HAP-1 (cell line): Measurements from ENCODE around the gene CHRDL2.

Source experiments
- DNase-seq, 2 experiments: peaks; one replicate each; pipeline ENCODE4 v3.0.0-alpha.2; 2016 to 2020; ENCODE audit warnings: low spot score in 2 of 2
- H3K27me3 ChIP-seq: fragments of 250-450 bp; sonication (Bioruptor Pico); 2 replicates; pipeline ENCODE4 v1.5.1; 2020; ENCODE audit warnings: low read depth, mild to moderate bottlenecking, moderate library complexity
- H3K36me3 ChIP-seq: fragments of 250-450 bp; sonication (Bioruptor Pico); replicated peaks from 2 replicates; pipeline ENCODE4 v1.5.1; 2020; ENCODE audit warnings: mild to moderate bottlenecking
- H3K4me1 ChIP-seq: fragments of 250-450 bp; sonication (Bioruptor Pico); 2 replicates; pipeline ENCODE4 v1.5.1; 2020; ENCODE audit warnings: mild to moderate bottlenecking
- H3K4me3 ChIP-seq: fragments of 250-450 bp; sonication (Bioruptor Pico); 2 replicates; pipeline ENCODE4 v1.5.1; 2020; ENCODE audit warnings: mild to moderate bottlenecking, moderate library complexity
- H3K9me3 ChIP-seq: fragments of 250-450 bp; sonication (Bioruptor Pico); 2 replicates; pipeline ENCODE4 v1.5.1; 2020; ENCODE audit warnings: mild to moderate bottlenecking, moderate library complexity
- in situ Hi-C: fragments of 300-500 bp; cut with MboI; formaldehyde crosslinking; loops from 3 replicates; pipeline ENCODE4 v1.14.3; 2020; ENCODE audit warnings: low sequenced_read_pairs, inconsistent platforms, mixed read lengths

The CHRDL2 gene

GRCh38 chr11:74739546-74740270 lies 8.5 kb upstream of the CHRDL2 start:
- no peak overlapping the region for H3K4me3 ChIP-seq
- in situ Hi-C loops = no loop called here
- peaks cover 5% of the 10 kb centered on the region for H3K9me3 ChIP-seq
- H3K4me1 ChIP-seq = no peaks in the 10 kb centered on the region
- H3K36me3 ChIP-seq = no peaks in the 10 kb centered on the region
- no peaks in the 10 kb centered on the region for H3K27me3 ChIP-seq
- DNase-seq = peak; percentile 71 to 73

GRCh38 chr11:74736031-74736430 lies 4.8 kb upstream of the CHRDL2 start:
- Histone ChIP-seq H3K4me1 (no peaks in the 10 kb centered on the region), H3K9me3 (peaks cover 5% of the 10 kb centered on the region), H3K4me3 (no peak overlapping the region), H3K27me3 (peaks cover 22% of the 10 kb centered on the region), H3K36me3 (no peaks in the 10 kb centered on the region)
- DNase-seq = no peak
- in situ Hi-C loops = no loop called here

GRCh38 chr11:74735365-74735928 lies 4.2 kb upstream of the CHRDL2 start:
- Histone ChIP-seq H3K4me3 (no peak overlapping the region), H3K4me1 (no peaks in the 10 kb centered on the region), H3K27me3 (peaks cover 28% of the 10 kb centered on the region), H3K36me3 (no peaks in the 10 kb centered on the region), H3K9me3 (peaks cover 5% of the 10 kb centered on the region)
- in situ Hi-C loops = no loop called here
- no peak for DNase-seq

GRCh38 chr11:74734559-74734925 lies 3.3 kb upstream of the CHRDL2 start:
- in situ Hi-C loops = no loop called here
- no peaks in the 10 kb centered on the region for H3K4me1 ChIP-seq
- H3K4me3 ChIP-seq = no peak overlapping the region
- no peaks in the 10 kb centered on the region for H3K36me3 ChIP-seq
- H3K27me3 ChIP-seq = peaks cover 37% of the 10 kb centered on the region
- DNase-seq = no peak
- no peaks in the 10 kb centered on the region for H3K9me3 ChIP-seq

GRCh38 chr11:74730571-74731260 lies 510 bp downstream of the CHRDL2 start:
- Histone ChIP-seq H3K27me3 (peaks cover 44% of the 10 kb centered on the region), H3K4me1 (no peaks in the 10 kb centered on the region), H3K4me3 (no peak overlapping the region), H3K9me3 (no peaks in the 10 kb centered on the region), H3K36me3 (no peaks in the 10 kb centered on the region)
- in situ Hi-C loops = no loop called here
- no peak for DNase-seq

GRCh38 chr11:74729397-74729796 lies 1.8 kb downstream of the CHRDL2 start:
- no peak for DNase-seq
- in situ Hi-C loops = no loop called here
- H3K9me3 ChIP-seq = no peaks in the 10 kb centered on the region
- no peaks in the 10 kb centered on the region for H3K4me1 ChIP-seq
- peaks cover 44% of the 10 kb centered on the region for H3K27me3 ChIP-seq
- H3K36me3 ChIP-seq = no peaks in the 10 kb centered on the region
- H3K4me3 ChIP-seq = no peak overlapping the region

- Histone ChIP-seq H3K9me3 (no peaks in the 10 kb centered on the region), H3K27me3 (peaks cover 26% of the 10 kb centered on the region), H3K36me3 (no peaks in the 10 kb centered on the region), H3K4me3 (no peak overlapping the region), H3K4me1 (no peaks in the 10 kb centered on the region)
- peak; percentile 57 to 76 for DNase-seq
- in situ Hi-C loops = no loop called here
Observed at GRCh38 chr11:74726547-74727182, 4.6 kb downstream of the CHRDL2 start.

- no peaks in the 10 kb centered on the region for H3K36me3 ChIP-seq
- no peaks in the 10 kb centered on the region for H3K9me3 ChIP-seq
- peaks cover 18% of the 10 kb centered on the region for H3K27me3 ChIP-seq
- H3K4me1 ChIP-seq = no peaks in the 10 kb centered on the region
- in situ Hi-C loops = no loop called here
- no peak overlapping the region for H3K4me3 ChIP-seq
- DNase-seq = no peak
Observed at GRCh38 chr11:74725701-74726100, 5.5 kb downstream of the CHRDL2 start.

- no peak for DNase-seq
- Histone ChIP-seq H3K27me3 (no peaks in the 10 kb centered on the region), H3K4me1 (peaks cover 8% of the 10 kb centered on the region; the same call in 1 of the 2 replicates), H3K9me3 (no peaks in the 10 kb centered on the region), H3K4me3 (no peak overlapping the region), H3K36me3 (no peaks in the 10 kb centered on the region)
- in situ Hi-C loops = no loop called here
Observed at GRCh38 chr11:74723511-74723910, 7.7 kb downstream of the CHRDL2 start.

- Histone ChIP-seq H3K4me1 (peaks cover 8% of the 10 kb centered on the region; the same call in 1 of the 2 replicates), H3K4me3 (no peak overlapping the region), H3K36me3 (no peaks in the 10 kb centered on the region), H3K27me3 (no peaks in the 10 kb centered on the region), H3K9me3 (no peaks in the 10 kb centered on the region)
- DNase-seq = no peak
- in situ Hi-C loops = no loop called here
Observed at GRCh38 chr11:74721479-74721835, 9.8 kb downstream of the CHRDL2 start.

- in situ Hi-C loops = no loop called here
- Histone ChIP-seq H3K4me1 (peaks cover 8% of the 10 kb centered on the region; the same call in 1 of the 2 replicates), H3K4me3 (no peak overlapping the region), H3K27me3 (no peaks in the 10 kb centered on the region), H3K9me3 (no peaks in the 10 kb centered on the region), H3K36me3 (no peaks in the 10 kb centered on the region)
- peak in 1 of 2 experiments; percentile 38 for DNase-seq
Observed at GRCh38 chr11:74720596-74721478, 10.4 kb downstream of the CHRDL2 start.

- DNase-seq = no peak
- in situ Hi-C loops = no loop called here
Observed at GRCh38 chr11:74719011-74719410, 12.2 kb downstream of the CHRDL2 start.

GRCh38 chr11:74717221-74717969 lies 13.8 kb downstream of the CHRDL2 start:
- no peak for DNase-seq
- Histone ChIP-seq H3K27me3 (no peaks in the 10 kb centered on the region), H3K4me3 (no peak overlapping the region), H3K36me3 (no peaks in the 10 kb centered on the region), H3K4me1 (peaks cover 8% of the 10 kb centered on the region; the same call in 1 of the 2 replicates), H3K9me3 (no peaks in the 10 kb centered on the region)
- in situ Hi-C loops = no loop called here

More at GRCh38 chr11:74719011-74719410, 12.2 kb downstream of the CHRDL2 start:
- Histone ChIP-seq H3K27me3 (no peaks in the 10 kb centered on the region), H3K4me3 (no peak overlapping the region), H3K4me1 (peaks cover 8% of the 10 kb centered on the region; the same call in 1 of the 2 replicates), H3K9me3 (no peaks in the 10 kb centered on the region), H3K36me3 (no peaks in the 10 kb centered on the region)
